Naive B cell (primary cell): ENCODE data around the gene GLYAT. TPM values are rescaled to one million over a fixed set of nuclear protein-coding genes. Genes with fewer than 3 reads are reported as not detected.
"Not testable (repeated sequence)": the region's sequence is repeated elsewhere in the genome, so short reads cannot be mapped to it uniquely, and the experiment has no call there.

Experiments used
- ATAC-seq, 2 donors: fragments of 150-1000 bp; cut with Tn5 transposase; 2 replicates each; pipeline ENCODE4 v1.10.0; 2021; ENCODE audit warnings: low read depth in 2 of 2, mild to moderate bottlenecking in 2 of 2, moderate library complexity in 2 of 2
- DNase-seq: peaks from one replicate; pipeline ENCODE4 v3.0.0; 2022
- H3K27ac Mint-ChIP-seq, 6 donors: one replicate each; pipeline ENCODE4 v1.8.0; 2020 to 2022; ENCODE audit warnings: mild to moderate bottlenecking in 6 of 6, mixed read lengths in 6 of 6, moderate library complexity in 5 of 6, inconsistent platforms in 2 of 6
- H3K27me3 Mint-ChIP-seq, 3 donors: one replicate each; pipeline ENCODE4 v1.8.0; 2021 to 2022; ENCODE audit warnings: mixed read lengths in 3 of 3, mild to moderate bottlenecking in 1 of 3
- H3K36me3 Mint-ChIP-seq, 2 donors: one replicate each; pipeline ENCODE4 v1.8.0; 2020 to 2022; ENCODE audit warnings: mixed read lengths in 2 of 2, inconsistent platforms in 1 of 2, mild to moderate bottlenecking in 1 of 2
- H3K4me1 Mint-ChIP-seq, 3 donors: one replicate each; pipeline ENCODE4 v1.8.0; 2020 to 2022; ENCODE audit warnings: mixed read lengths in 3 of 3, inconsistent platforms in 1 of 3, mild to moderate bottlenecking in 1 of 3, moderate library complexity in 1 of 3
- H3K4me3 Mint-ChIP-seq, 8 donors: one replicate each; pipeline ENCODE4 v1.8.0; 2020 to 2022; ENCODE audit warnings: mild to moderate bottlenecking in 8 of 8, mixed read lengths in 8 of 8, moderate library complexity in 8 of 8, inconsistent platforms in 2 of 8
- H3K9me3 Mint-ChIP-seq, 7 donors: one replicate each; pipeline ENCODE4 v1.8.0; 2020 to 2022; ENCODE audit warnings: mixed read lengths in 7 of 7, mild to moderate bottlenecking in 5 of 7, inconsistent platforms in 2 of 7, moderate library complexity in 1 of 7
- polyA plus RNA-seq, 6 donors: library from polyadenylated mRNA; unstranded; fragments of 300-500 nt; fragmentation: Illumina TruSeq; gene quantifications; one replicate each; pipeline ENCODE4 v1.2.3, GENCODE V29; 2021; ENCODE audit warnings: low read depth in 6 of 6

GLYAT gene
- polyA plus RNA-seq, 6 donors from 2014 or later, result not detected

GRCh38 chr11:58685973-58686722, 45.6 kb downstream of the GLYAT start:
- DNase-seq (no peak), ATAC-seq (no peak)
- no peaks in the 10 kb centered on the region for H3K4me1 Mint-ChIP-seq
- H3K36me3 Mint-ChIP-seq, result no peaks in the 10 kb centered on the region
- no peak overlapping the region for H3K4me3 Mint-ChIP-seq
- peaks cover 0 to 11% (median under 1%) of the 10 kb centered on the region in 3 donors for H3K27me3 Mint-ChIP-seq
- peaks cover 0 to 14% (median 9%) of the 10 kb centered on the region in 7 donors for H3K9me3 Mint-ChIP-seq
- H3K27ac Mint-ChIP-seq, result no peak overlapping the region

GRCh38 chr11:58682660-58683059, 49.1 kb downstream of the GLYAT start:
- H3K9me3 Mint-ChIP-seq, result peaks cover 0 to 14% (median 9%) of the 10 kb centered on the region in 7 donors
- not testable (repeated sequence) for H3K4me1 Mint-ChIP-seq, H3K27ac Mint-ChIP-seq, ATAC-seq, DNase-seq, H3K36me3 Mint-ChIP-seq, H3K4me3 Mint-ChIP-seq
- peaks cover 0 to 17% (median 9%) of the 10 kb centered on the region in 3 donors for H3K27me3 Mint-ChIP-seq

- not testable (repeated sequence) for H3K36me3 Mint-ChIP-seq, H3K4me3 Mint-ChIP-seq, ATAC-seq, DNase-seq, H3K27ac Mint-ChIP-seq, H3K9me3 Mint-ChIP-seq, H3K4me1 Mint-ChIP-seq
- peaks cover 0 to 12% (median 9%) of the 10 kb centered on the region in 3 donors for H3K27me3 Mint-ChIP-seq
These were observed 54.2 kb downstream of the GLYAT start for GRCh38 chr11:58677536-58677935.

- Mint-ChIP-seq H3K4me3 (no peak overlapping the region), H3K4me1 (no peaks in the 10 kb centered on the region), H3K36me3 (no peaks in the 10 kb centered on the region), H3K27ac (no peak overlapping the region), H3K27me3 (peaks cover 0 to 11% (median 9%) of the 10 kb centered on the region in 3 donors), H3K9me3 (no peaks in the 10 kb centered on the region)
- ATAC-seq (no peak), DNase-seq (no peak)
These were observed 55.1 kb downstream of the GLYAT start for GRCh38 chr11:58676563-58677135.

- DNase-seq (peak; percentile 52), ATAC-seq (peak; percentile 69 to 84)
- H3K36me3 Mint-ChIP-seq, result no peaks in the 10 kb centered on the region
- no peak overlapping the region for H3K27ac Mint-ChIP-seq
- no peaks in the 10 kb centered on the region for H3K9me3 Mint-ChIP-seq
- peaks cover 0 to 6% (median 3%) of the 10 kb centered on the region in 3 donors for H3K27me3 Mint-ChIP-seq
- no peak overlapping the region for H3K4me3 Mint-ChIP-seq
- H3K4me1 Mint-ChIP-seq, result no peaks in the 10 kb centered on the region
These were observed 56.2 kb downstream of the GLYAT start for GRCh38 chr11:58675334-58676155.

- H3K4me3 Mint-ChIP-seq, result no peak overlapping the region
- ATAC-seq (no peak), DNase-seq (no peak)
- no peaks in the 10 kb centered on the region for H3K4me1 Mint-ChIP-seq
- no peaks in the 10 kb centered on the region for H3K36me3 Mint-ChIP-seq
- H3K27me3 Mint-ChIP-seq, result peaks cover 0 to 6% (median 0%) of the 10 kb centered on the region in 3 donors
- no peaks in the 10 kb centered on the region for H3K9me3 Mint-ChIP-seq
- H3K27ac Mint-ChIP-seq, result no peak overlapping the region
These were observed 57.1 kb downstream of the GLYAT start for GRCh38 chr11:58674609-58675008.

- no peak for DNase-seq
- Mint-ChIP-seq H3K27me3 (no peaks in the 10 kb centered on the region), H3K27ac (peak overlapping the region in 1 of 6 donors; percentile 11), H3K4me1 (no peaks in the 10 kb centered on the region), H3K4me3 (no peak overlapping the region), H3K36me3 (no peaks in the 10 kb centered on the region), H3K9me3 (no peaks in the 10 kb centered on the region)
- no peak for ATAC-seq
These were observed 59.6 kb downstream of the GLYAT start for GRCh38 chr11:58671983-58672633.

GRCh38 chr11:58659910-58660570, 71.7 kb downstream of the GLYAT start:
- H3K36me3 Mint-ChIP-seq, result no peaks in the 10 kb centered on the region
- no peak overlapping the region for H3K4me3 Mint-ChIP-seq
- H3K4me1 Mint-ChIP-seq, result no peaks in the 10 kb centered on the region
- ATAC-seq (no peak), DNase-seq (no peak)
- peaks cover 30 to 31% (median 30%) of the 10 kb centered on the region in 3 donors for H3K27me3 Mint-ChIP-seq
- H3K27ac Mint-ChIP-seq, result no peak overlapping the region
- no peaks in the 10 kb centered on the region for H3K9me3 Mint-ChIP-seq

- Mint-ChIP-seq H3K27me3 (peaks cover 29 to 31% (median 30%) of the 10 kb centered on the region in 3 donors), H3K27ac (no peak overlapping the region), H3K9me3 (no peaks in the 10 kb centered on the region), H3K4me3 (no peak overlapping the region), H3K36me3 (no peaks in the 10 kb centered on the region), H3K4me1 (peaks cover 0 to 3% (median 0%) of the 10 kb centered on the region in 3 donors)
- no peak for DNase-seq
- no peak for ATAC-seq
These were observed 72.3 kb downstream of the GLYAT start for GRCh38 chr11:58659404-58659803.

Other genes with a start within 250 kb of the GLYAT start
- not detected for gene OR5B21, start 223.8 kb downstream of the GLYAT start, polyA plus RNA-seq
- gene LPXN, start 156.1 kb downstream of the GLYAT start, polyA plus RNA-seq, result 100 to 1,000 TPM in 2 of 6 donors, 10 to 100 TPM in 4; 63.3 to 120 (median 85.8) TPM
- 10 to 100 TPM in 1 of 6 donors, 1 to 10 TPM in 5; 5.4 to 12.4 (median 8.1) TPM for gene ZFP91, start 152.9 kb downstream of the GLYAT start, polyA plus RNA-seq
- under 1 TPM in 3 of 6 donors, not detected in 3; 0.15 to 0.35 (median 0.28) TPM for gene CNTF, start 109.3 kb downstream of the GLYAT start, polyA plus RNA-seq
- under 1 TPM in 1 of 6 donors, not detected in 5; 0.18 TPM for gene GLYATL2, start 112.8 kb upstream of the GLYAT start, polyA plus RNA-seq
- gene GLYATL1, start 207.5 kb upstream of the GLYAT start, polyA plus RNA-seq, result under 1 TPM in 5 of 6 donors, not detected in 1; 0.15 to 0.79 (median 0.31) TPM